Breast epithelium (tissue), 4 donors: ENCODE results near the gene UNC5B. TPM values are rescaled to one million over a fixed set of nuclear protein-coding genes. Genes with fewer than 3 reads are reported as not detected.

Experiments
- DNase-seq, 2 donors: peaks; one replicate each; pipeline ENCODE4 v3.0.0-alpha.2; 2019; ENCODE audit warnings: low spot score in 2 of 2
- H3K27ac ChIP-seq, 2 donors: fragments of 200-600 bp; sonication (generic) in 1 of 2; one replicate each; pipeline ENCODE4 v1.5.1; 2016 to 2019; ENCODE audit warnings: mild to moderate bottlenecking in 1 of 2
- H3K27me3 ChIP-seq, 2 donors: fragments of 200-600 bp; sonication (generic) in 1 of 2; one replicate each; pipeline versions ENCODE4 v1.5.1 to v1.6.0; 2017 to 2019; ENCODE audit warnings: control low read depth in 1 of 2, mild to moderate bottlenecking in 1 of 2
- H3K36me3 ChIP-seq: fragments of 200-600 bp; one replicate; pipeline ENCODE4 v1.5.1; 2019
- H3K4me1 ChIP-seq, 2 donors: fragments of 200-600 bp; sonication (generic); one replicate each; pipeline ENCODE4 v1.5.1; 2016 to 2019; ENCODE audit warnings: control low read depth in 1 of 2
- H3K4me3 ChIP-seq, 3 donors: fragments of 200-600 bp; sonication (generic); 1 replicate in 2 of 3; 2 replicates in 1 of 3; pipeline ENCODE4 v1.5.1; 2016 to 2019; ENCODE audit warnings: mild to moderate bottlenecking in 3 of 3, moderate library complexity in 2 of 3
- H3K9me3 ChIP-seq, 2 donors: fragments of 200-600 bp; sonication (generic) in 1 of 2; one replicate each; pipeline ENCODE4 v1.5.1; 2016 to 2019; ENCODE audit warnings: control low read depth in 1 of 2
- POLR2A ChIP-seq: fragments of 450-650 bp; IDR thresholded peaks from one replicate; pipeline ENCODE4 v1.6.1; 2016; ENCODE audit warnings: antibody characterized with exemption, mild to moderate bottlenecking, moderate library complexity
- POLR2AphosphoS5 ChIP-seq, 3 donors: sonication (generic); formaldehyde crosslinking; IDR thresholded peaks; one replicate each; pipeline ENCODE4 v1.6.1; 2017; ENCODE audit warnings: antibody characterized with exemption in 3 of 3
- intact Hi-C: fragments of 100-400 bp; cut with DNase I; formaldehyde crosslinking; loops from one replicate; pipeline ENCODE4 v1.15.1; 2023; ENCODE audit warnings: low total_unique reads
- total RNA-seq, 3 donors: library from RNA; depleted of rRNA; stranded (reverse); fragments of >200 nt; gene quantifications; one replicate each; pipeline ENCODE4 v1.1.0, GENCODE V29; 2016
- TF ChIP-seq, protein P1 (sequence below), 3 donors: fragments of 450-650 bp; IDR thresholded peaks; one replicate each; pipeline ENCODE4 v1.5.1; 2016 to 2017; ENCODE audit warnings: antibody characterized with exemption in 3 of 3, mild to moderate bottlenecking in 3 of 3, moderate library complexity in 3 of 3

The UNC5B gene
- total RNA-seq, 3 donors from 2014 or later: 0.80 to 4.9 (median 3.5) TPM

DNA sequence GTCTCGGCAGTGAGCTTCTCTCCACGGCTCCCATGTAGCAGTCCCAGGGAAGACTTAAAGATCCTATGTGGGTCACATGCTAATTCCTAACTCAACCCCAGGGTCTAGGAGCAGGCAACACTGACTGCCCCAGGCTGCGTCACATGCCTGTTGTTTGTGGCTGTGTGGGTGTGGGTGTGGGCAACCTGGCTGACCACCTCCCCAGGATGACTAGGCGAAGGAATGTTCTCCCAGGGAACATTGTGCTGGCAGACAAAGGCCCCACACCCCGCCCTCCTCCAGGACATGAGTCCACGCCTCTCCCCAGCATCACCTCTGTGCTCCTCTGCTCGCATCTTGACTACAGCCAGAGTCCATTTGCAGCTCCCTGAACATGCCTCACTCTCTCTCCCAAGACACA is 137.0 kb downstream of the UNC5B start:
- H3K4me3 ChIP-seq: no peak overlapping the region
- no peaks in the 10 kb centered on the region for H3K27me3 ChIP-seq
- no peak overlapping the region for H3K27ac ChIP-seq
- H3K4me1 ChIP-seq: no peaks in the 10 kb centered on the region
- TF ChIP-seq, protein P1, sequence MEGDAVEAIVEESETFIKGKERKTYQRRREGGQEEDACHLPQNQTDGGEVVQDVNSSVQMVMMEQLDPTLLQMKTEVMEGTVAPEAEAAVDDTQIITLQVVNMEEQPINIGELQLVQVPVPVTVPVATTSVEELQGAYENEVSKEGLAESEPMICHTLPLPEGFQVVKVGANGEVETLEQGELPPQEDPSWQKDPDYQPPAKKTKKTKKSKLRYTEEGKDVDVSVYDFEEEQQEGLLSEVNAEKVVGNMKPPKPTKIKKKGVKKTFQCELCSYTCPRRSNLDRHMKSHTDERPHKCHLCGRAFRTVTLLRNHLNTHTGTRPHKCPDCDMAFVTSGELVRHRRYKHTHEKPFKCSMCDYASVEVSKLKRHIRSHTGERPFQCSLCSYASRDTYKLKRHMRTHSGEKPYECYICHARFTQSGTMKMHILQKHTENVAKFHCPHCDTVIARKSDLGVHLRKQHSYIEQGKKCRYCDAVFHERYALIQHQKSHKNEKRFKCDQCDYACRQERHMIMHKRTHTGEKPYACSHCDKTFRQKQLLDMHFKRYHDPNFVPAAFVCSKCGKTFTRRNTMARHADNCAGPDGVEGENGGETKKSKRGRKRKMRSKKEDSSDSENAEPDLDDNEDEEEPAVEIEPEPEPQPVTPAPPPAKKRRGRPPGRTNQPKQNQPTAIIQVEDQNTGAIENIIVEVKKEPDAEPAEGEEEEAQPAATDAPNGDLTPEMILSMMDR (IDR thresholded peaks at IDR 0.05): no peak
- TF ChIP-seq POLR2AphosphoS5 (IDR thresholded peaks at IDR 0.05) (no peak), POLR2A (no peak)
- DNase-seq: no peak
- intact Hi-C loops: no loop called here
- no peaks in the 10 kb centered on the region for H3K9me3 ChIP-seq
- no peaks in the 10 kb centered on the region for H3K36me3 ChIP-seq

DNA sequence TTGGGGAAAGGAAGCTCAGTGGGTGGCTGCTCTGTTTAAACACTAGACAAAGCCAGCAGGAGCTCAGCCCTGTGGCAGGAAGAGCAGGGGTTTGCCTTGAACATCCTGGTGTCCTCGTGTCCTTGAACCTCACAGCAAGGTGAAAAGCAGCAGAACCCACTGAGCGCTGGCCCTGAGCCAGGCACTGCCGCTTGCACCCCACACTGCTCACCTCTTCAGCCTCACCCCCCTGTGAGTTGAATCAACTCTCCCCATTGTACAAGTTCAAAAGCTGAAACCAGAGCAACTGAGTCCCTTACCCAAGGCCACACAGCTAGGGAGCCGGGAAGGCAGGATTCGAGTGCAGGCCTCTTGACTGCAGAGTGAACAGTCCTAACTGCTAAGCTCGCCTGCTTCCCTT is 138.7 kb downstream of the UNC5B start:
- no peaks in the 10 kb centered on the region for H3K36me3 ChIP-seq
- no peaks in the 10 kb centered on the region for H3K27me3 ChIP-seq
- no peak for TF ChIP-seq POLR2AphosphoS5 (IDR thresholded peaks at IDR 0.05)
- TF ChIP-seq, protein P1 (IDR thresholded peaks at IDR 0.05): no peak
- TF ChIP-seq POLR2A: no peak
- H3K4me3 ChIP-seq: no peak overlapping the region
- H3K4me1 ChIP-seq: no peaks in the 10 kb centered on the region
- no peaks in the 10 kb centered on the region for H3K9me3 ChIP-seq
- DNase-seq: no peak
- H3K27ac ChIP-seq: no peak overlapping the region
- intact Hi-C loops: no loop called here

DNA sequence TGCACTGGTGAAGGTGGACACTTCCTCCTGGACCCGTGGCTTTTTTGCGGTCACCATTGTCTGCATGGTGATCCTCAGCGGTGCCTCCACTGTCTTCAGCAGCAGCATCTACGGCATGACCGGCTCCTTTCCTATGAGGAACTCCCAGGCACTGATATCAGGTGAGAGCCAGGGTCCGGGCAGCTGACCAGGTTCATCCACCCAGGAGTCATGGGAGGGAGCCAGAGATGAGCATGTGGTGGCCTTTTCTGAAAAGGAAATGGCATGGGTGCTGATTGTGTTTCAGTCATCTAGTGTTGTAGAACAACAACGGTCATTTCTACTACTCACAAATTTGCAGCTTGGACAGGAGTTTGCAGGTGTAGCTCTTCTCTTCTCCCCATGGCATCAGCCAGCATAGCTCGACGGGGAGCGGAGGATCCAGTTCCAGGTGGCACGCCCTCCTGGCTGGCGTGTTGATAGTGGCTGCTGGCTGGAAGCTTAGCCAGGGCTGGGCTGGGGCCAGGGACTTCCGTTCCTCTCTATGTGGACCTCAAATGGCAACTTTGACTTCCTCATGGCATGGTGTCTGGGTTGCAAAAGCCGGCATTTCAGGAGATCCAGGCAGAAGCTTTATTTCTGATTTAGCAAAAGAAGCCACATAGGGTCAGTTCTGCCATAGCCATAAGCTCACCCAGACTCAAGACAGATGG is 139.4 kb downstream of the UNC5B start:
- H3K27ac ChIP-seq: no peak overlapping the region
- intact Hi-C loops: no loop called here
- H3K36me3 ChIP-seq: no peaks in the 10 kb centered on the region
- no peaks in the 10 kb centered on the region for H3K27me3 ChIP-seq
- H3K4me1 ChIP-seq: no peaks in the 10 kb centered on the region
- peak in 1 of 2 donors; percentile 53 for DNase-seq
- H3K4me3 ChIP-seq: no peak overlapping the region
- no peaks in the 10 kb centered on the region for H3K9me3 ChIP-seq
- TF ChIP-seq, protein P1 (IDR thresholded peaks at IDR 0.05): no peak
- TF ChIP-seq POLR2A (no peak), POLR2AphosphoS5 (IDR thresholded peaks at IDR 0.05) (no peak)

Other genes starting within 250 kb of the UNC5B start
- gene SLC29A3, start 106.7 kb downstream of the UNC5B start, total RNA-seq: 10 to 100 TPM in 1 of 3 donors, 1 to 10 TPM in 2; 5.6 to 12.0 (median 6.2) TPM
- gene CDH23, start 184.3 kb downstream of the UNC5B start, total RNA-seq: 10 to 100 TPM in 2 of 3 donors, 1 to 10 TPM in 1; 8.5 to 13.8 (median 11.6) TPM